Left kidney (tissue), 2 donors: ENCODE results near the gene ELFN2. TPM values are rescaled to one million over a fixed set of nuclear protein-coding genes. Genes with fewer than 3 reads are reported as not detected.

Experiments used
- DNase-seq: peaks from one replicate; pipeline ENCODE4 v3.0.0-alpha.2; 2013
- polyA plus RNA-seq: library from polyadenylated mRNA; unstranded; fragments of 120-200 nt; gene quantifications from one replicate; pipeline ENCODE4 v1.2.1, GENCODE V29; 2013; ENCODE audit not compliant: insufficient read length

Gene ELFN2
- polyA plus RNA-seq, 1 donor, result 1.1 TPM

DNA sequence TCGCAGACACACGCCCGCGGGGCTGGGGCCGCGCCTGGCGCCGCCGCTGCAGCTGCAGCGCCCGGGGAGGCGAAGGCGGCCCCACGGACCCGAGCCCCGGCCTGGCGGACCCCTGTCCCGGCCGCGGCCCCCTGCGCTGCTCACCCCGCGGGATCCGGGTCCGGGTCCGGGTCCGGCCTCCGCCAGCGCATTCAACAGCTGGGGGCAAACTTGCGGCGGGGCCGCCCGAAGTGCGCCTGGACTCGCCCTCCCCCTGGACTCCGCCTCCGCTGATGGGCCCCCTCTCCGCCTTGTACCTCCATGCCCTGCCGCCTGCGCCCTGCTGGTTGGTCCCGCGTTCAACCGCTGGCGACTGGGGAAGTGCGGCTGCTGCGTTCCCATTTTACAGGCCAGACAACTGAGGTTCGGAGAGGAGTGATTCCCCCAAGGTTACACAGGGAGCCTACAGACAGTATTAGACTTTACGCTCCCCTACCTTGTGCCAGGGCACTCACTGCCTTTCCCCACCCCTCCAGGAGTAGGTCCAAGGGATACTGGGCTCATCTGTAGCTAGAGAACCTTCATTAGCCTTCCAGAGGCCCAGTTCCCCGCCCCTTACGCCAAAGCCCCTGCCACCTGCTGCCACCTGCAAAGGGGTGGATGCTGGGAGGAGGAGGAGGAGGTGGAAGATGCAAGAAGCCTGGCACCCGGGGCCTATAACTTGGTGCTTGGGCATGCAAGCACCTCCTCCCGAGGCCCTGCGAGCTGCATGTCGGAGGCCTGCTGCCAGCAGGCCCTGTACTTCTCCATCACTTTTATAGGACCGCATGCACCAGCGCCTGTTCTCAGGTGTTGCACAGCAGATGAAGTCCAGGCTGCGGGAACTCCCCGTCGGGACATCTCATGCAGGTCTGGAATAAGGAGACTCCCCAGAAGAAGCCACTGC lies 694 bp upstream of the ELFN2 start:
- no peak for DNase-seq

DNA sequence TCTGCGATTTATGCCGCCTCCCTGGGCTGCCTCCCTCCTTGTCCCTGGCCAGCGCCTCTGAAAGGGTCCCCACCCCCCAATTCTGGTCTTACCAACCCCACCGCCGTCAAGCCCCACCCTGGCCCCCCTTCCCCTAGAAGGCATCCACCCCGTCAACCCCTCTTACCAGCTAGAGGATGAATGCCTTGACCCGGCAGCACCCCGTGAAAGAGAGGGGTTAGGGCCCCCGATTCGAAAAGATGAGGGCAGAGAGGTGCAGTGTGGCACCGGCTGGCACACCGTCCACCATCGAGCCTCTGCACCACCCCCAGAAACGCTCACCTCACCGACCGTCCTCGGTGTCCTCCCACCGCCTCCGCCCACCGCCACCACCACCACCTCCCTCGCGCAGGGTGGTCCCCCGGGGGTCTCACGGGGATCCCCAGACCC lies 559 bp downstream of the ELFN2 start:
- no peak for DNase-seq

DNA sequence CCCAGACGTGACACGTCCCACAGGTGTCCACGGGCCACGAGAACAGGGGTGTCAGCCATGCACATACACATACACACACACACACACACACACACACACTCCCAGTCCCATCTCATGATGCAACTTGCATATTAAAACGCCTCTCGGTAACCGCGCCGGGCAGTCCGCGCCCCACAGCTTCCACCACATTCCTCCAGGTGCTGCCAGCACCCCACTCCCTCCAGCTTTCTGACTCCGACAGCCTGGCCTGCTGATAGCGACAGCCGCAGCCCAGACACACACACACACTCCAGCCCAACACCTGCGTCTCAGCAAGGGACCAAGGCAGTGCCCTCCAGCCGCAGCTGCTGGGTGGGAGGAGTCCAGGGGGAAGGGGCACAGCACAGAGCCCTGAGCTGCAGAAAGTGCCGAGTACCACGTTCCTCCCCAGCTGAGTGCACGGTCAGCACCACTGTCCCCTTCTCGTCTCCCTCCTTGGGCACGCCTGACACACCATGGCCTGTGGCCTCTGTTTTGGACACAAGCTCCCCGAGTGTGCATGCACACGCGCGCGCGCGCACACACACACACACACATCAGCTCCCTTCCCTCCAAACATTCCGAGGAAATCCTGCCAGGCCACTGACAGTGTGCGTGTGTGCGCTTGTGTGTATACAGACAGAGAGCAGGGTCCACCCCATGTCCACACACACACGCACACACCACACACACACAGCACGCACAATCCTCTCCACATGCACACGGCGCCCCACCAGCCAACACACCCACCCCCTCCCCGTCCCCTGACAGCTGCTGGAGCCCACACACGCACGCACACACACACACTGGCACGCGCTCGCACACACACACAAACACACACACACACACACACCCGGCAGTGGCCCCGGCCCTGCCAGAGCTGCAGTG lies 1.2 kb downstream of the ELFN2 start:
- no peak for DNase-seq

DNA sequence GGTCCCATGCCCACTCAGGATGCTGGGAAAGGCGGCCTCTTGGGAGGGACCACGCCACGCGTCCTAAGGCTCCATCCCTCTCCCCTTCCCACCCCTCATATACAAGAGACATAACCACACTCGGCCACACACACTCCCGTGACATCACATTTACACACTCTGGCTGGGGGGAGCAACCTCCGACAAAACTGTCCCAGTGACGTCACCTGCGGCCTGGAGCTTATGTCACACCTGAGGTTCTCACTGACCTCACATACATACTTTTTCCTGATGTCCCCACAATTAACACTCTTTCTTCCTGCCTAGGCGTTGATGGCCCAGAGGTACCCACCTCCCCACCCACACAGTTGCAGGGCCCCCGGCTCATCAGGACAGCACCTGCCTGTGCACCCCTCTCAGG lies 1.9 kb downstream of the ELFN2 start:
- DNase-seq, result no peak

DNA sequence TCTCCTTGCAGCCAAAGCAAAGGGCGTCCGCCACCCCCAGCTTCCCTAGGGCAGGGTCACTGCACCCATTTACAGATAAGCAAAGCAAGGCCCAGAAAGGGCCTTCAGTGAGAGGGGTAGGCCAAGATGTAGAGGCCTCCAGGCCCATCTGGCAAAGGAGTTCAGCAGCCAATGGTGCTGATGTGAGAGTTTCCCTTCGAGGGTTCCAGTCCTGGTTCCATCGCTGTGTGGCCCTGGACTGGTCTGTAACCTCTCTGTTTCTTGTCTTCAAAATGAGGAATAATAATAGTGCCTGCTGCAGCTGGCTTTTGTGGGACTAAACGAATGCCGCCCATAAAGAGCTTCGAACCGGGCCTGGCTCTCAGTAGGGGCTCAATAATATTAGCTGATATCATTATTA lies 4.0 kb downstream of the ELFN2 start:
- no peak for DNase-seq

DNA sequence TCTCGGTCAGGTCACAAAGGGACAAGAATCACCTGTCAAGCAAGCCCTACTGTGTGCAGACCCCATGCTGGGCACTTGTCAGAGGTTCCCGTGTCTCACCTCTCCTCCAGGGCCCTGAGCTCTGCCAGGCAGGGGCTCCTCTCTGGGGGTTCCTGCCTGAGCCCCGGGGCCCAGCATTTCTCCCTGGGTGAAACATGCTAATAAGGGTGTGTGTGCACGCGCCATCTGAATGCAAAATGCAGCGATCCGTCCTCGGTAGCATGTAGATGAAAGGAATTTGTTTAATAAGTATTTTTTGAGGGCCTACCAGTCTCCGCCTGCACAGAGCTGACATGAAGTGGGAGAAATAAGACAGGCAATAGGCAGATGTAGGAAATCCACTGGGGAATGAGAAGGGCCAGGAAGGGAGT lies 5.8 kb downstream of the ELFN2 start:
- no peak for DNase-seq

DNA sequence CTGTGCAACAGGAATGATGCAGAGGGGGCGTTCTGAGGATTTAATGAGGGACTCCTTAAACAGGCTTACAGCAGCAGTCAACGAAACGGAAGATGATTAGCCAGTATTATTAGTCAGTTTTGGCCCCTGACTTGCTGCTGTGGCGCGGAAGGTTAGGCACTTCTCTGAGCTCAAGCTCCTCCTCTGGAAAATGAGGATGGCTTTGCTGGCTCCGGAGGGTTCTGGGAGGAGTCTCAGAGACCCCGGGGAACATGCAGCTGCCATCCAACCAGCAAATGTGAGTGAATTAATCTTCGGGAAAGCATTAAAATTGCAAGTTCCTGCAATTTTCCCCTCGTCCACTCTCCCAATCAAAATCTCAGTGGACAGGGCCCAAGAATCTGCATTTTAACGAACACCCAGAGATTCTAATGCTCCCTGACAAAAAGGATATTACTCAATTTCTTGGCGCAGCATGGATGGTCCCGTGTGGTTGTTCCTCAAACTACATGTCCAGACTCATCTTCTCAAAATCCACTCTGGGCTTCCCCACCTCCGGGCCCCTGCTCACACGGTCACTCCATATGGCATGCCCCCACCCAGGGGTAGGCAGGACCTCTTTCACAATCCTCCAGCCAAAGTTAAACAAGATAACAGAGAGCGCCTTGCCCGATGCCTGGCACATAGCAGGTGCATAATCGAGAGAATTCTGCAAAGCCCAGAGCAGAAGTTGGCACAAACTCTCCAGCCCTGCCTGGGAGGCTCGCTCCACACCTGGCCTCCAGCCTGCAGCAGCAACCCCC lies 6.4 kb downstream of the ELFN2 start:
- no peak for DNase-seq

DNA sequence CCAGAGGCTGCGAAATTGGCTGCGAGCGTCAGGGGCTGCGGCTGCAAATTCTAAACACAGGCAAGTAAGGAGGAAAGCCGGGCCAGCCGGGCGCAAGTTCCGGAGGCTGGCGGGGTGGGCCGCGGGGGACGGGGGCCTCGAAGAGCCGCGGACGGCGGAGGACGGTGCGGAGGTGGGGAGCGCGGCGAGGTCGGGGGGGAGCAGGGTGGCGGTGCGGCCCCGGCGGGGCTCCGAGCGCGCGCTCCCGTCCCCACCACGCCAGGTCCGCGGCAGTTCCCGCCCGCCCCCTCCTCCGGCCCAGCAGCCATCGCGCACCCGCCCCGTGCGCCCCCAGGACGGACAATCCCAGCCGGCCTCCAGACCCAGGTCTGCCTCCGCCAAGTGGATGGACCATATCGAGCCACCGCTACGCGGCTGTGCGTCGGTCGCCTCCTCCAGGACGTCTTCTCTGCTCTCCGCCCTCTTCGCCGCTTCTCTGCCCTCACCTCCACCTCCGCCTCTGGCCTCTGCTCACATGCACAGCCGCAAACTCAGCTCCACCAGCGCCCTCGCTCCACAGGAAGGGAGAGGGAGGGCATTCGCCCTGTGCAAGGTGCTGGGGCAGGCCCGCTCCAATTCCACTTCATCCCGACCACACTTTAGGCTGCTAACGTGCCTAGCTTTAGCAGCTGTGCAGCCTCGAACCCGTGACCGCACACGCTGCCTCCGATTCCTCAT lies 7.2 kb downstream of the ELFN2 start:
- no peak for DNase-seq

DNA sequence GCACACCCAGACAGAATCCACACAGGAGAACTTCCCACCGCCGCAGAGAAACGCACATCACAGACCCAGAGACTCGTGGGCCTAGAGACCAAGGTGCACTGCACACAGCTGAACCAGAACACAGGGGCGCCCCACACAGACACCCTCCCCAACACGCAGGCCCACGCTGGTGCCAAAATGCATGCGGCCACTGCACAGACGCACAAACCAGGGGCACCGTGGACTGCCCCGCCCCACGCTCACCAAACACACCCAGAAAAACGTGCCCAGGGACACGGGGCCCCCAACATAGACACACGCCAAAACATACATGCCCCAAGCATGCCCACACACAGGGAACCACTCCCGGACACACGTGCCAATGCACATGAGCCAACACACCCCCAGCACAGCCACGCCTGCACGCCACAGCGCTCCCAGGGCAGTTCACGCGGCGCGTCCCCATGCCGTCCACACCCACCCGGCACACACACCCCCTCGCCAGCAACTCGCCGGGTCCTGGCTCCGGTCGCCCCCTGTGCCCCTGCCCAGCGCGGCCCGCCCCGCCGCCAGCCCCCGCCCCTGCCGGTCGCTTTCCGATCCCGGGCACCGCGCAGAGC lies 7.8 kb downstream of the ELFN2 start:
- no peak for DNase-seq

DNA sequence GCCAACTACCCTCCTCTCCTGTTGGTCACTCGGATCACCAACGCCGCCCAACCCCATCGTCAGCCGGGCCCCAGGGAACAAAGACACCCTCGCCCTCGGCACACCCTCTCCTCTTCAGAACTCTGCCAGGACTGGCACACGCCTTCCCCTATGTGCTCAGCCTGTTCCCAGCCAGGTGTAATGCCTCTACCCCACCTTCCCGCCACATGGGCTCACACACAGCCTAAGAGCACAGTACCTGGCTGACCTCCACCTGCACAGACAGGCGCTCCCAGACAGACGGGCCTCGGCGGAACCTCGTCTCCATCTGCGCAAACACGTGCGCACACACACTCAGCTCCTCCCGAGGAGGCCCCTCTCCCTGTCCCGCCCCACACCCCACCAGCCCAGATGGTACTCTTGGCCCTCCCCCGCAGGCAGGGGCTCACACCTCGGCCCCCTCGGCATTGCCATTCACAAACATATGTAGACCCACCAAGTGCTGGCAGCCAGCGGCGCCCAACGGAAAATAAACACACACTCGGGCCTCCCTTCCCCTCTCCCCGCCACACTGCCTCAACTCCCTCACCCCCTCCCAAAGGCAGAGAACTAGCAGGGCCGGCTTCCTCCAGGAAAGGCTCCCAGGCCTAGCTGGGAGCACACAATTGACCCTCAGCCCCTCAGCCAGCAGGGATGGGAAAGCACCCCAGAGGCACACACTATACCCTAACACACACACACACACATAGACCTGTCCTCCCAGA lies 8.5 kb downstream of the ELFN2 start:
- no peak for DNase-seq

DNA sequence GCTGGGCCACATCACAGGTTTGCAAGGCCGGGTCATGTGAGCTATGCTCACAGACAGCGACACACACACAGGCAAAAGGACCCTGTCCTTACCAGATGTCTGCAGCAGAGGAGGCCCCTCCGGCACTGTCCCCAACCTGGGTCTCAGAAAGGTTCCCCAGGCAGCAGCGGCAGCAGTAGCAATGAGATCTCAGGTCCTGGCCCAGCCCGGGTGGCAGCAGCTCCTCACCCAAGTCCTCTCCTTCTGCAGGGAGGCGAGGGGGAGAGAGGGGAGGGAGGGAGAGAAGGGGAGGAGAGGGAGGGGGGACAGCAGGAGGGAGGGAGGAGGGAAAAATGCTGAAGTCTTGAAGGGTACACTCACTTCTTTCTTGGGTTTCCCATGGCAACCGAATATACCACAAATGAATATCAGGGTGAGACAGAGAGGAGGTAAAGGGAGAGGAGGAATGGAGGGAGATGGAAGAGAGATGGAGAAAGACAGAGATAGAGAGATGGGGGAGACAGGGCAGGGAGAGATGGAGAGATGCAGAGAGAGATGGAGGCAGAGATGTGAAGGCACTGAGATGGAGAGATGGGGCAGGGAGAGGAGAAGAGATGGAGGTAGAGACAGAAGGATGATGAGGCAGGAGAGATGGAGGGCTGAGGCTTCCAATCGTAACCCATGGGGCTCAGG lies 9.5 kb downstream of the ELFN2 start:
- no peak for DNase-seq

DNA sequence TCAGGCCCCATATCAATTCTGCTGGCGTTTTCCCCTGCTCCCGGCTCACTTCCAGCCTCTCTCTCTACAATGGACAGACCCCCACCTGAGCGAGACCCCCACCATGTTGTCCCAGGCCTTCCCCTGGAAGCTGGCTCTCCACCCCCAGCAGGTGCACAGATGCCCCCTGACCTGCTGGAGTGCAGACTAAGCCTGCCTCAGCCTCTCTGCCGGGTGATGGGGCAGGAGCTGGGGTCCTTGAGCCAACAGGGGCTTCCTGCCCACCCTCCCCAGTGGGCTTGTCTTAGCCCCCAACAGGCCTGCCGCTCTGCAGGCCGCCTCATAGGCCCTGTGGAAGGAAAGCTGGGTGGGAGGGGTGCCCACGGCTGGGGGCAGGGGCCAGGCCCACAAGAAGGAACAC lies 10.0 kb downstream of the ELFN2 start:
- DNase-seq, result no peak

DNA sequence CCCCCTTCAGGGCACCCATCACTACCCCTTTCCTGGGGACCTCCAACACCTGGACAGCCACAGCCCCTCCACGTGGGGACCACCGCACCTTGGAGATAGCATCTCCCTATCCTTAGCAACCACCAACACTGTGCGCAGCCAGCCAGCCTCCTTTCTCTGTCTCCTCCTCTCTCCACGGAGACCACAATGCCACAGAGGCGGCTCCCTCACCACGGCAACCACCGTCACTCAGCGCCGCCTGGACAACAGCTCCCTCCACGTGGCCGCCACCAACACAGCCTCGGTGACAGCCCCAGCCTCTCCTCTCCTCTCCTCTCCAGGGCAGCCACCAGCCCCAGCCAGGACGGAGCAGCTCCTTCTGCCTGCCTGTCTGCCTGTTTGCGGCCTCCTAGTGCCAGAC lies 10.5 kb downstream of the ELFN2 start:
- DNase-seq, result no peak

DNA sequence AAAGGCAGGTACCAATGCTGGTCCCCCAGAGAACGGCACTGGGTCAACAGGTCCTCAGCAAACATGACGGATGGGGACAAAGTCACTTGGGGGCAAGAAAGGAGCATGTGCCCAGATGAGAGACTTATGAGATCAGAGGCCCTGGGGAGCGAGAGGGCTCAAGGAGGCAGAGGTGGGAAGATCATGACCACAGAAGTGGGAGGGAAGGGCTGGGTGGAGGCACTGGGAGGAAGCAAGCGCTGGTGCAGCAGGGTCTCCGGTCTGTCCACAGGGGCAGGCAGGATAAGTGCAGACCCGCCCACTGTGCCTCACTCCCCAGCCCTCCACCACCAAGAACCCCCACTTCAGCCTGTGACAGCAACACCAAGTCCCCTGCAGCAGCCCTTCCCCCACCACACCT lies 10.9 kb downstream of the ELFN2 start:
- DNase-seq, result no peak

DNA sequence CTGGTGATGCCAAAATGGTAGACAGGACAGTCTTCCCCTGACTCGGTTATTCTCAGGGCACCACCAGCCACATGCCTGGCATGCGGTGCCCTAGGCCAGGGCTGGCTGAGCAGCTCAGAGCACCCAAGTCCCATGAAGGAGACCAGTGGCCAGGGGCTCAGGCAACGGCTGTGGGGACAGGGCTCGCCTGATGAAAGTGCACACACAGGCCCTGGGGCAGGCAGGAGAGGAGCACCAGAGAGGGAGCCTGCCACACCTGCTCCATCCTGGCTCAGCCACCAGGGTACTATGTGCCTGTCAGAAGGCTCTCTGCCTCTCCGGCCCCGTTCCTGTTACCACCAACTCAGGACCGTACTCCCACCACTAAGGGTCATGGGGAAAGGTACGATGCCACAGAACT lies 12.1 kb downstream of the ELFN2 start:
- no peak for DNase-seq

DNA sequence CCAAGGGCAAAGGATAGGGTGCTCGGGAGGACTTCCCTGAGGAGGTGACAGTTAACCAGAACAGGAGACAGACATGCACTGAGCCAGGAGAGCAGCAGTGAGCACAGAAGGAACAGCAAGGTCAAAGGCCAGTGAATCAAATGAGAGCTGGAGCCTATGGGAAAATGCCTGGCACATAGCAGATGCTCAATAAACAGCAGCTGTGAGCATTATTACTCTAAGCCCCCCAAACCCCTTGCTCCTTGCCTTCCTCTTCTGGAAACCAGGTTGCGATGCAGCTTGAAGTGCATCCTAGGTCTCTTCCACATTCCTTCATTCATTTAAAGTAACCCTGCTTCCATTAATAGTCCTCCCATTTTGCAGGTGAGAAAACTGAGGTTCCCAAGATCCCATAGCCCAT lies 13.0 kb downstream of the ELFN2 start:
- DNase-seq, result no peak

DNA sequence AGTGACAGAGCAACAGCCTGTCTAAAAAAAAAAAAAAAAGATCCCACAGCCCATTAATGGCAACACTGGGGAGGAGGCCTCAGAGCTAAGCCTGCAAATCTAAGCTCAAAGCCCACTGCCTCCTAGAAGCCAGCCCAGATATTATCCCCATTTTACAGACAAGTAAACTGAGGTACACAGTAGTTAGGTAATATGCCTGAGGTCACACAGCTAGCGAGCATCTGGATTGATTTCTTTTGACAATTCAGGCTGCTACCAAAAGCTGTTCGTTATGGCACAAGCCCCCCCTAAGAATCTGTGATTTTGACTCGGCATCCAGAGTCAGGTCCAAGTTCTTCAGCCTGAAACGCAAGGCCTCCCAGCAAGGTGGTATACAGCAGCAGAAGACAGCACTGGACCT lies 13.7 kb downstream of the ELFN2 start:
- no peak for DNase-seq

DNA sequence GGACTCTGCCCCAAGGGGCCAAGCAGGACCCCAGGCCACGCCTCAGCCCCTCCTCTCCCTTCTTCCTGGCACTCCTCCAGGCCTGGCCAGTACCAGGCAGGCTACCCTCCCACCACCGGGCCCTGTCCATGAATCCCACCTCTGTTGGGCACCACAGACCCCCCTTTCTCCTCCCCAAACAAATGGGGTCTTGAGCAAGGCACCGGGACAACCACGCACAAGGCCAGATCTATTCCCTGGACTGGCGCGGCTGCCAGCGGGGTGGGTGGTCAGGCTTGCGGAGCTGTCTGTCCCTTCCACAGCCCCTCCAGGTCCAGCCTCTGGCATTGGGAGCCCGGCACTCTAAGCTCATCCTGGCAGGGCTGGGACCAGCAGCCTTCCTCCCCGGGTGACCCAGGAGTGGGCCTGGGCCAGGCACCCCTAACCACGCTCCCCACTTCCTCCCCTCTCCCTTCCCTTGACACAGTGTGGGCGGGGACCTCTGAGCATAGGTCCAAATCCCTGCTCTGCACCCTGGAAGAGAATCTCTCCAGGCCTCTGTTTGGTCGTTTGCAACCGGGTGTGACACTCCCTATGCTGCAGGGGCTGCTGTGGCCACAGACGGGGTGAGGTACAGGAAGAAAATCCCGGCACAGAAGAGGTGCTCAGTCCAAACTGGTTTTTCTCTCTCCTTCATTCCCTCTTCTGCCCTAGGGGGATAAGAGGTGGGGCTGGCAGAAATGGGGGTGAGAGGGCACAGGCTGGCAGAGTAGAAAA lies 14.6 kb downstream of the ELFN2 start:
- DNase-seq, result no peak

DNA sequence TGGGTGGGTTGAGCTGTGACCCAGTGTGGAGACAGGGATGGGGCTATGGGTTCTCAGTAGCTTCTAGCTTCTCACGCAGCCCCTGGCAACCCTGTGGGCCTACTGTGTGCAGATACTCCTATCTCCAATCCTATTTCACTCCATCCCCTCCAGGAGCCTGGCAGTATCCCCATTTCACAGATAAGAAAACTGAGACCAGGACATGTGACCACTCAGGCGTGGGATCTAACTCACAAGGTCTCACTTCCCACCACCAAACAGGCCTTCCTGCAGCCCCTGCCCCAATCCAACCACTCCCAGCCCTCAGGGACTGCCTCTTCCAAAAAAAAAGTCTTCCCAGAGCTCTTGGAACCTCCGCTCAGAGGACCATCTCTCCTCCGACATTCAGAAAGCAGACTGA lies 15.6 kb downstream of the ELFN2 start:
- no peak for DNase-seq
